Fibroblast of lung (primary cell): ENCODE data around the gene ADAD2. TPM values are rescaled to one million over a fixed set of nuclear protein-coding genes. Genes with fewer than 3 reads are reported as not detected.

Experiments
- DNase-seq, 2 donors: peaks; one replicate each; pipeline versions ENCODE4 v3.0.0 to v3.0.0-alpha.2; 2010; ENCODE audit warnings: low read depth in 2 of 2
- H2AFZ ChIP-seq: 2 replicates; pipeline ENCODE4 v1.5.1; 2012; ENCODE audit warnings: low read length, control low read depth, inconsistent platforms
- H3K27ac ChIP-seq: 2 replicates; pipeline ENCODE4 v1.5.1; 2011; ENCODE audit warnings: low read length, control low read depth; ENCODE audit not compliant: insufficient read depth
- H3K27me3 ChIP-seq: 2 replicates; pipeline ENCODE4 v1.5.1; 2011; ENCODE audit warnings: mild to moderate bottlenecking, low read length; ENCODE audit not compliant: control insufficient read depth, insufficient read depth
- H3K36me3 ChIP-seq: 2 replicates; pipeline ENCODE4 v1.5.1; 2011; ENCODE audit warnings: low read length; ENCODE audit not compliant: control insufficient read depth, insufficient read depth
- H3K4me1 ChIP-seq: 2 replicates; pipeline ENCODE4 v1.5.1; 2011; ENCODE audit warnings: low read length; ENCODE audit not compliant: control insufficient read depth, insufficient read depth; ENCODE audit errors: extremely low read depth
- H3K4me2 ChIP-seq: 2 replicates; pipeline ENCODE4 v1.5.1; 2011; ENCODE audit warnings: low read length, control low read depth; ENCODE audit not compliant: insufficient read depth; ENCODE audit errors: extremely low read depth
- H3K4me3 ChIP-seq, 4 experiments: fragments of 200-600 bp in 1 of 4; sonication (generic) in 1 of 4; replicated peaks in 1 of 4; 2 replicates each; pipeline ENCODE4 v1.5.1; 2011 to 2016; ENCODE audit warnings: low read length in 4 of 4, low read depth in 3 of 4, mild to moderate bottlenecking in 3 of 4, control low read depth in 2 of 4, inconsistent platforms in 1 of 4, mixed read lengths in 1 of 4; ENCODE audit not compliant: insufficient read depth in 1 of 4; ENCODE audit errors: control extremely low read depth in 1 of 4
- H3K79me2 ChIP-seq: 2 replicates; pipeline ENCODE4 v1.5.1; 2012; ENCODE audit warnings: mild to moderate bottlenecking, low read length, inconsistent platforms; ENCODE audit not compliant: control insufficient read depth, insufficient read depth
- H3K9ac ChIP-seq: 2 replicates; pipeline ENCODE4 v1.5.1; 2011; ENCODE audit warnings: mild to moderate bottlenecking, low read length, control low read depth; ENCODE audit not compliant: insufficient read depth
- H3K9me3 ChIP-seq: 2 replicates; pipeline ENCODE4 v1.5.1; 2012; ENCODE audit warnings: low read depth, low read length; ENCODE audit not compliant: control insufficient read depth, insufficient read depth
- H4K20me1 ChIP-seq: 2 replicates; pipeline ENCODE4 v1.5.1; 2011; ENCODE audit warnings: low read length; ENCODE audit not compliant: control insufficient read depth, insufficient read depth; ENCODE audit errors: extremely low read depth
- EZH2 ChIP-seq: IDR thresholded peaks from 2 replicates; pipeline ENCODE4 v1.5.1; 2012; ENCODE audit warnings: low read length, control low read depth, mild to moderate bottlenecking; ENCODE audit errors: missing control alignments
- polyA plus RNA-seq, 2 donors: library from polyadenylated mRNA; depleted of rRNA in 1 of 2; stranded (reverse) in 1 of 2; unstranded in 1 of 2; fragments of >200 nt; gene quantifications; 2 replicates each; pipeline ENCODE4 v1.2.1, GENCODE V29; 2011 to 2012; ENCODE audit warnings: missing spikeins in 1 of 2
- total RNA-seq: library from RNA; depleted of rRNA; stranded (reverse); fragments of >200 nt; gene quantifications from 2 replicates; pipeline ENCODE4 v1.2.1, GENCODE V29; 2014
- TF ChIP-seq, protein P1 (sequence below), 2 donors: IDR thresholded peaks in 1 of 2; conservative IDR thresholded peaks in 1 of 2; 1 replicate in 1 of 2; 2 replicates in 1 of 2; pipeline ENCODE4 v1.5.1; 2011 to 2012; ENCODE audit warnings: low read length in 2 of 2, control low read depth in 1 of 2, inconsistent platforms in 1 of 2, low read depth in 1 of 2, mild to moderate bottlenecking in 1 of 2

Gene ADAD2
- total and polyA plus RNA-seq, 2 donors (not counting 1 experiment from before 2014, with no cell fraction given) = not detected

GRCh38 chr16:84207251-84207650, 16.3 kb downstream of the ADAD2 start:
- Histone ChIP-seq H3K9ac (no peak overlapping the region), H3K4me1 (no peaks in the 10 kb centered on the region), H3K79me2 (no peaks in the 10 kb centered on the region), H3K27me3 (peaks cover 8% of the 10 kb centered on the region), H3K27ac (no peak overlapping the region), H3K4me2 (no peak overlapping the region), H4K20me1 (no peaks in the 10 kb centered on the region), H3K36me3 (no peaks in the 10 kb centered on the region), H2AFZ (no peak overlapping the region), H3K9me3 (no peaks in the 10 kb centered on the region), H3K4me3 (no peak overlapping the region)
- no peak for TF ChIP-seq EZH2
- TF ChIP-seq, protein P1, sequence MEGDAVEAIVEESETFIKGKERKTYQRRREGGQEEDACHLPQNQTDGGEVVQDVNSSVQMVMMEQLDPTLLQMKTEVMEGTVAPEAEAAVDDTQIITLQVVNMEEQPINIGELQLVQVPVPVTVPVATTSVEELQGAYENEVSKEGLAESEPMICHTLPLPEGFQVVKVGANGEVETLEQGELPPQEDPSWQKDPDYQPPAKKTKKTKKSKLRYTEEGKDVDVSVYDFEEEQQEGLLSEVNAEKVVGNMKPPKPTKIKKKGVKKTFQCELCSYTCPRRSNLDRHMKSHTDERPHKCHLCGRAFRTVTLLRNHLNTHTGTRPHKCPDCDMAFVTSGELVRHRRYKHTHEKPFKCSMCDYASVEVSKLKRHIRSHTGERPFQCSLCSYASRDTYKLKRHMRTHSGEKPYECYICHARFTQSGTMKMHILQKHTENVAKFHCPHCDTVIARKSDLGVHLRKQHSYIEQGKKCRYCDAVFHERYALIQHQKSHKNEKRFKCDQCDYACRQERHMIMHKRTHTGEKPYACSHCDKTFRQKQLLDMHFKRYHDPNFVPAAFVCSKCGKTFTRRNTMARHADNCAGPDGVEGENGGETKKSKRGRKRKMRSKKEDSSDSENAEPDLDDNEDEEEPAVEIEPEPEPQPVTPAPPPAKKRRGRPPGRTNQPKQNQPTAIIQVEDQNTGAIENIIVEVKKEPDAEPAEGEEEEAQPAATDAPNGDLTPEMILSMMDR (conservative IDR thresholded peaks at IDR 0.05 in 1 of 2, IDR thresholded peaks at IDR 0.05 in 1 of 2; ENCODE audit: low read depth in 1 of 2, low read length in 2 of 2) = no peak
- no peak for DNase-seq

DNA sequence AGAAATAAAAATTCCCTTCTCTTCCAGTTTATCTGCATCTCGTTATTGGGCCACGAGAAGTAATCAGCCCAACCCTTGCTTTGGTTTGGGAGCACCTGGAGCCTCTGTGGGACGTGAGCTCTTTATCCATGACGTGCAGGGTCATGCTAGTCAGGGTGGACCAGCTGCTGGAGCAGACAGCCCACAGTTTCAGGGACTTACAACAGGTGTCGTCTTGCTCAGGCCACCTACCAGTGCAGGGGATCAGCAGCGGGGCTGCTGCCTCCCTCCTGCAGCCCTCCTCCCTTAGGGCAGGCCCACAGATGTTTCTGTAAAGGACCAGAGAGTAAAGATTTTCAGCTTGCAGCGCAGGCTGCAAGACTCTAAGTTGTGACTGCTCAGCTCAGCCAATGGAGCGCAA, 16.9 kb downstream of the ADAD2 start:
- Histone ChIP-seq H3K27ac (no peak overlapping the region), H3K4me2 (no peak overlapping the region), H3K36me3 (no peaks in the 10 kb centered on the region), H3K4me3 (no peak overlapping the region), H3K9me3 (no peaks in the 10 kb centered on the region), H3K9ac (no peak overlapping the region), H2AFZ (no peak overlapping the region), H3K79me2 (no peaks in the 10 kb centered on the region), H4K20me1 (no peaks in the 10 kb centered on the region), H3K27me3 (peaks cover 8% of the 10 kb centered on the region), H3K4me1 (no peaks in the 10 kb centered on the region)
- no peak for DNase-seq
- TF ChIP-seq, protein P1 (conservative IDR thresholded peaks at IDR 0.05 in 1 of 2, IDR thresholded peaks at IDR 0.05 in 1 of 2; ENCODE audit: low read depth in 1 of 2, low read length in 2 of 2) = no peak
- TF ChIP-seq EZH2 = no peak

DNA sequence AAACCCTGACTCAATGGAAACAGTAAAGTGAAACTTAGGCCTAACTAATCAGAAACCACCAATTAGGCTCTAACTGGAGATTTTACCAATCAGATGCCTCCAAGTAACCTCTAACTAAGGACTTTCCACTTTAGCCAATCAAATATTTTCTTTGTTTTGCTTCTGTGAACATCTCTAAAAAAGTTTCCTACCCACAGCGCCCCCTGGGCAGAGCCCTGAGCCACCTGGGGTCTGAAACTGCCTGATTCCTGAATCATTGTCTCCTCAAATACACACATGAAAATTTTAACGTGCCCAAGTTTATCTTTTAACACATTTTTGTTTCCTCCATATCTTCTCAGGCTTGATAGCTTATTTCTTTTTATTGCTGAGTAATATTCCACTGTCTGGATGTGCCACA, 19.0 kb downstream of the ADAD2 start:
- DNase-seq = peak in 1 of 2 donors; percentile 30
- Histone ChIP-seq H3K9ac (no peak overlapping the region), H3K9me3 (no peaks in the 10 kb centered on the region), H3K79me2 (no peaks in the 10 kb centered on the region), H3K4me3 (no peak overlapping the region), H3K27ac (no peak overlapping the region), H3K4me1 (no peaks in the 10 kb centered on the region), H3K4me2 (no peak overlapping the region), H4K20me1 (no peaks in the 10 kb centered on the region), H3K36me3 (no peaks in the 10 kb centered on the region), H2AFZ (no peak overlapping the region), H3K27me3 (peaks cover 8% of the 10 kb centered on the region)
- TF ChIP-seq EZH2 = no peak
- TF ChIP-seq, protein P1 (conservative IDR thresholded peaks at IDR 0.05 in 1 of 2, IDR thresholded peaks at IDR 0.05 in 1 of 2; ENCODE audit: low read depth in 1 of 2, low read length in 2 of 2) = no peak
